ENCODE results near the gene CTLA4.

The CTLA4 gene

GRCh38 chr2:203869223-203870042 lies 1.9 kb downstream of the CTLA4 start:
- no peak for TF ChIP-seq GABPA (IDR thresholded peaks at IDR 0.05; ENCODE audit: low read depth)
- TF ChIP-seq SPI1 (IDR thresholded peaks at IDR 0.05; ENCODE audit: borderline replicate concordance, low read depth), result no peak
- TF ChIP-seq, protein P1, sequence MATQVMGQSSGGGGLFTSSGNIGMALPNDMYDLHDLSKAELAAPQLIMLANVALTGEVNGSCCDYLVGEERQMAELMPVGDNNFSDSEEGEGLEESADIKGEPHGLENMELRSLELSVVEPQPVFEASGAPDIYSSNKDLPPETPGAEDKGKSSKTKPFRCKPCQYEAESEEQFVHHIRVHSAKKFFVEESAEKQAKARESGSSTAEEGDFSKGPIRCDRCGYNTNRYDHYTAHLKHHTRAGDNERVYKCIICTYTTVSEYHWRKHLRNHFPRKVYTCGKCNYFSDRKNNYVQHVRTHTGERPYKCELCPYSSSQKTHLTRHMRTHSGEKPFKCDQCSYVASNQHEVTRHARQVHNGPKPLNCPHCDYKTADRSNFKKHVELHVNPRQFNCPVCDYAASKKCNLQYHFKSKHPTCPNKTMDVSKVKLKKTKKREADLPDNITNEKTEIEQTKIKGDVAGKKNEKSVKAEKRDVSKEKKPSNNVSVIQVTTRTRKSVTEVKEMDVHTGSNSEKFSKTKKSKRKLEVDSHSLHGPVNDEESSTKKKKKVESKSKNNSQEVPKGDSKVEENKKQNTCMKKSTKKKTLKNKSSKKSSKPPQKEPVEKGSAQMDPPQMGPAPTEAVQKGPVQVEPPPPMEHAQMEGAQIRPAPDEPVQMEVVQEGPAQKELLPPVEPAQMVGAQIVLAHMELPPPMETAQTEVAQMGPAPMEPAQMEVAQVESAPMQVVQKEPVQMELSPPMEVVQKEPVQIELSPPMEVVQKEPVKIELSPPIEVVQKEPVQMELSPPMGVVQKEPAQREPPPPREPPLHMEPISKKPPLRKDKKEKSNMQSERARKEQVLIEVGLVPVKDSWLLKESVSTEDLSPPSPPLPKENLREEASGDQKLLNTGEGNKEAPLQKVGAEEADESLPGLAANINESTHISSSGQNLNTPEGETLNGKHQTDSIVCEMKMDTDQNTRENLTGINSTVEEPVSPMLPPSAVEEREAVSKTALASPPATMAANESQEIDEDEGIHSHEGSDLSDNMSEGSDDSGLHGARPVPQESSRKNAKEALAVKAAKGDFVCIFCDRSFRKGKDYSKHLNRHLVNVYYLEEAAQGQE (IDR thresholded peaks at IDR 0.05; ENCODE audit: insufficient replicate concordance, low read depth), result no peak
- no peak for TF ChIP-seq POLR2AphosphoS5 (IDR thresholded peaks at IDR 0.05; ENCODE audit: low read depth)
- no peak for TF ChIP-seq CTCF (IDR thresholded peaks at IDR 0.05; ENCODE audit: insufficient read depth, low read length)
- peaks cover 5% of the 10 kb centered on the region for H3K27me3 ChIP-seq (ENCODE audit: insufficient read depth, poor library complexity, severe bottlenecking)
- DNase-seq (ENCODE audit: low read depth in 1 of 2, low spot score in 1 of 2), result no peak
- H3K4me3 ChIP-seq (replicated peaks; ENCODE audit: insufficient read depth, low read length), result no peak overlapping the region
- no peak overlapping the region for H3K27ac ChIP-seq (replicated peaks)

- H3K27ac ChIP-seq (replicated peaks), result no peak overlapping the region
- TF ChIP-seq POLR2AphosphoS5 (IDR thresholded peaks at IDR 0.05; ENCODE audit: low read depth) (no peak), GABPA (IDR thresholded peaks at IDR 0.05; ENCODE audit: low read depth) (no peak), CTCF (IDR thresholded peaks at IDR 0.05; ENCODE audit: insufficient read depth, low read length) (no peak), SPI1 (IDR thresholded peaks at IDR 0.05; ENCODE audit: borderline replicate concordance, low read depth) (no peak)
- TF ChIP-seq, protein P1 (IDR thresholded peaks at IDR 0.05; ENCODE audit: insufficient replicate concordance, low read depth), result no peak
Observed at GRCh38 chr2:203870481-203870880, 2.9 kb downstream of the CTLA4 start.

DNA sequence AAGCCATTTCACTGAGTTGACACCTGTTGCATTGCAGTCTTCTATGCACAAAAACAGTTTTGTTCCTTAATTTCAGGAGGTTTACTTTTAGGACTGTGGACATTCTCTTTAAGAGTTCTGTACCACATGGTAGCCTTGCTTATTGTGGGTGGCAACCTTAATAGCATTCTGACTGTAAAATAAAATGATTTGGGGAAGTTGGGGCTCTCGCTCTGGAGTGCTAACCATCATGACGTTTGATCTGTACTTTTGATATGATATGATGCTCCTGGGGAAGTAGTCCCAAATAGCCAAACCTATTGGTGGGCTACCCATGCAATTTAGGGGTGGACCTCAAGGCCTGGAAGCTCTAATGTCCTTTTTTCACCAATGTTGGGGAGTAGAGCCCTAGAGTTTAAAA lies 3.4 kb downstream of the CTLA4 start:
- H3K4me3 ChIP-seq (replicated peaks; ENCODE audit: insufficient read depth, low read length), result no peak overlapping the region
- no peak for DNase-seq (ENCODE audit: low read depth in 1 of 2, low spot score in 1 of 2)
- peaks cover 5% of the 10 kb centered on the region for H3K27me3 ChIP-seq (ENCODE audit: insufficient read depth, poor library complexity, severe bottlenecking)
- TF ChIP-seq GABPA (IDR thresholded peaks at IDR 0.05; ENCODE audit: low read depth) (no peak), CTCF (IDR thresholded peaks at IDR 0.05; ENCODE audit: insufficient read depth, low read length) (no peak), SPI1 (IDR thresholded peaks at IDR 0.05; ENCODE audit: borderline replicate concordance, low read depth) (no peak), POLR2AphosphoS5 (IDR thresholded peaks at IDR 0.05; ENCODE audit: low read depth) (no peak)
- TF ChIP-seq, protein P1 (IDR thresholded peaks at IDR 0.05; ENCODE audit: insufficient replicate concordance, low read depth), result no peak
- H3K27ac ChIP-seq (replicated peaks), result no peak overlapping the region

More at GRCh38 chr2:203870481-203870880, 2.9 kb downstream of the CTLA4 start:
- Histone ChIP-seq H3K4me3 (replicated peaks; ENCODE audit: insufficient read depth, low read length) (no peak overlapping the region), H3K27me3 (ENCODE audit: insufficient read depth, poor library complexity, severe bottlenecking) (peaks cover 5% of the 10 kb centered on the region)
- no peak for DNase-seq (ENCODE audit: low read depth in 1 of 2, low spot score in 1 of 2)
